Lower leg skin (tissue), 4 donors: Measurements from ENCODE around the gene HSPA8. TPM values are rescaled to one million over a fixed set of nuclear protein-coding genes. Genes with fewer than 3 reads are reported as not detected.

Experiments used
- DNase-seq, 2 donors: peaks; one replicate each; pipeline ENCODE4 v3.0.0-alpha.2; 2019; ENCODE audit warnings: low spot score in 2 of 2
- H3K4me3 ChIP-seq: fragments of 200-600 bp; sonication (generic); 2 replicates; pipeline ENCODE4 v1.5.1; 2017; ENCODE audit warnings: mild to moderate bottlenecking, low read depth; ENCODE audit not compliant: poor library complexity, severe bottlenecking
- CTCF ChIP-seq, 3 donors: fragments of 450-650 bp; IDR thresholded peaks; one replicate each; pipeline ENCODE4 v1.5.1; 2016; ENCODE audit warnings: antibody characterized with exemption in 3 of 3, mild to moderate bottlenecking in 3 of 3, moderate library complexity in 2 of 3
- POLR2A ChIP-seq, 2 donors: fragments of 450-650 bp; IDR thresholded peaks; one replicate each; pipeline ENCODE4 v1.6.1; 2016 to 2017; ENCODE audit warnings: antibody characterized with exemption in 2 of 2, mild to moderate bottlenecking in 1 of 2, moderate library complexity in 1 of 2
- WGBS, 2 donors: methylation state at CpG; one replicate each; pipeline ENCODE4 v1.1.5; 2018; 5-methylcytosine and 5-hydroxymethylcytosine counted together
- intact Hi-C: fragments of 100-400 bp; cut with DNase I; formaldehyde crosslinking; loops from one replicate; pipeline ENCODE4 v1.15.0; 2023; ENCODE audit warnings: low total_unique reads
- total RNA-seq, 4 donors: library from RNA; depleted of rRNA; stranded (reverse); fragments of >200 nt; gene quantifications; one replicate each; pipeline ENCODE4 v1.1.0, GENCODE V29; 2016

The HSPA8 gene
- total RNA-seq, 4 donors from 2014 or later = 202 to 485 (median 346) TPM

GRCh38 chr11:123045101-123045500 lies 16.8 kb downstream of the HSPA8 start:
- WGBS, 2 donors = 70 to 100% methylated on average over 1 of the region's 1 CpG
- intact Hi-C loops = no loop called here
- TF ChIP-seq CTCF (IDR thresholded peaks at IDR 0.05) (no peak), POLR2A (IDR thresholded peaks at IDR 0.05) (no peak)
- no peak overlapping the region for H3K4me3 ChIP-seq
- DNase-seq = no peak

- DNase-seq = no peak
- 97 to 98% methylated on average over 10 of the region's 10 CpGs for WGBS, 2 donors
- intact Hi-C loops = no loop called here
Measured at GRCh38 chr11:123041185-123041584, 20.8 kb downstream of the HSPA8 start.

DNA sequence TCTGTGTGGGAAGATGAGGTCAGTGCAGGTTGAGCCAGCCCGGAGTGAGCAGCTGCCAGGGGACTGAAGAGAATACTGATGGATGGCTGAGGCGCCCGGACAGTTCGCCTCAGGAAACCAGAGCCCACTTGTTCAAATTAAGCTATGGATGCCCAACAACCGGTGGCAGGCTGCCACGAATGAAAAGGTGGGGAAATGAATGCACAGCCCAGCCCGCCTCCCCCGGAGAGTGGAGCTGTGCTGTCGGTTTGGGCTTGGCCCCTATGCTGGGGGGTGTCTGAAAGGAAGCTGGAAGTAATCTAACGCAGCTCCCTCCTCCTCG lies 21.9 kb downstream of the HSPA8 start:
- 59% methylated on average over 11 of the region's 11 CpGs for WGBS, 2 donors
- no peak overlapping the region for H3K4me3 ChIP-seq
- no peak for DNase-seq
- intact Hi-C loops = no loop called here
- TF ChIP-seq POLR2A (IDR thresholded peaks at IDR 0.05) (no peak), CTCF (IDR thresholded peaks at IDR 0.05) (no peak)

More at GRCh38 chr11:123041185-123041584, 20.8 kb downstream of the HSPA8 start:
- TF ChIP-seq CTCF (IDR thresholded peaks at IDR 0.05) (no peak), POLR2A (IDR thresholded peaks at IDR 0.05) (no peak)
- H3K4me3 ChIP-seq = no peak overlapping the region

DNA sequence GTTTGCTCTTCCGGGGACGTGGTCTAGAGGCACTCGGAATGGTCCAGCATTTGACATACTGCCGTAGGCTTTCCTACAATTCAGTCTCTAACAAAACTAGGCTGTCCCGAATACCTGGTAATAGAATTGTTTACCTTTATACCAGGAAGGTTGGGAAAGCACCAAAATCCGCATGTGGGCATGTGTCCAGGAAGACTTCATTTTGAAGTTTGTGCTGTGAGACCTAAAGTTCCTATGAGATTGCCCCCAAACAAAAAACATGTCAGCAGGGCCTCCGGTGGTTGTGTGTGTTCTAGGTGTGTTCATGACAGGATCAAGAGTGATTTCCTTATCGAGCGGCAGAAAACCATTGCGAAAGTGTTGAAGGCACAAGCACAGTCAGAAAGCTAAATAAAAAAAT lies 26.1 kb downstream of the HSPA8 start:
- intact Hi-C loops = no loop called here
- 74 to 87% methylated on average over 10 of the region's 10 CpGs for WGBS, 2 donors

DNA sequence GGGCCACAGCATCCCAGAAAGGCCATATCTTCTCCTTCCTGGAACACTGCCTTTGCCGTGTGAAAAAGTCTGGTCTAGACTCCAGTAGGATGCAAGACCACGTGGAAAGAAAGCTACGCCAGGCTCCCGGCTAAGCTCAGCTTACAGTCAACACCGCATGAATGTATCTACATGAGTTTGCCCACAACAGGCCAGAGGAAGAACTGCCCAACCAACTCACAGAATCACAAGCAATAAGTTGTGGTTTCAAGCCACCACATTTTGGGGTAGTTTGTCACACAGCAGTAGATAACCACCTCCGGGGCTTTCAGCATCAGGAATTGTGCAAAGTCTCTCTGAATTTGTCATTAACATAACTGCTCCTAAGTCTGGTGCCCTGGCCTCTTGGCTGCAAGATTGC lies 27.3 kb downstream of the HSPA8 start:
- TF ChIP-seq POLR2A (IDR thresholded peaks at IDR 0.05) (no peak), CTCF (IDR thresholded peaks at IDR 0.05) (no peak)
- no peak overlapping the region for H3K4me3 ChIP-seq
- 88 to 94% methylated on average over 6 of the region's 6 CpGs for WGBS, 2 donors
- DNase-seq = no peak
- intact Hi-C loops = no loop called here

More for the DNA sequence above, 26.1 kb downstream of the HSPA8 start:
- DNase-seq = no peak
- no peak overlapping the region for H3K4me3 ChIP-seq
- no peak for TF ChIP-seq POLR2A (IDR thresholded peaks at IDR 0.05)
- TF ChIP-seq CTCF (IDR thresholded peaks at IDR 0.05) = no peak

DNA sequence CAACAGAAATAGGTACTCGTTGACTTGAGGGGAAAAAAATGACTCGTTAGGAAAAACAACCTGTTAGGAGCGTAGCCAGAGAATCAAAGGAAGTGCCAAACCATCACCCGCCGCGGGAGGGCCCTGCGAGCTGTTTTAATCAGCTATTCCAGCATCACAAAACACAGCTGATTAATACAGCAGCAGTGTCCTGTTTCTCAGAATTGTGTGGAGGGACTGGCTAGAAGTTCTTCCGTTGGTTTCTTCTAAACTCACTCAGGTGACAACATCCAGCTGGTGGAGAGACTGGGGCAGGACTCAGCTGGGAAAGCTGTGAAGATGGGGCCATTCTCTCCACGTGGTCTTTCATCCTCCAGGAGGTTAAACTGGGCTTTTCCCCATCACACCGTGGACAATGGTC lies 28.0 kb downstream of the HSPA8 start:
- H3K4me3 ChIP-seq = no peak overlapping the region
- intact Hi-C loops = no loop called here
- WGBS, 2 donors = 49 to 50% methylated on average over 10 of the region's 10 CpGs
- DNase-seq = no peak
- TF ChIP-seq POLR2A (IDR thresholded peaks at IDR 0.05) (no peak), CTCF (IDR thresholded peaks at IDR 0.05) (no peak)
